Aorta (tissue), 5 donors: ENCODE data around the gene TBC1D22A. TPM values are rescaled to one million over a fixed set of nuclear protein-coding genes. Genes with fewer than 3 reads are reported as not detected.
"Not testable (repeated sequence)": the region's sequence is repeated elsewhere in the genome, so short reads cannot be mapped to it uniquely, and the experiment has no call there.

Experiments used
- ATAC-seq: fragments of 200-7000 bp; cut with Tn5 transposase; one replicate; pipeline ENCODE4 v1.9.1; 2022; ENCODE audit warnings: moderate library complexity; ENCODE audit not compliant: low FRiP score
- DNase-seq, 2 donors: peaks; one replicate each; pipeline ENCODE4 v3.0.0-alpha.2; 2020
- H3K27ac ChIP-seq, 2 donors: one replicate each; pipeline ENCODE4 v1.5.1; 2013; ENCODE audit warnings: low read length in 2 of 2, mild to moderate bottlenecking in 2 of 2, moderate library complexity in 2 of 2, control low read depth in 1 of 2, inconsistent platforms in 1 of 2, low read depth in 1 of 2
- H3K27me3 ChIP-seq, 2 donors: one replicate each; pipeline ENCODE4 v1.6.1; 2013; ENCODE audit warnings: control low read depth in 1 of 2, low read length in 1 of 2, mild to moderate bottlenecking in 1 of 2, moderate library complexity in 1 of 2; ENCODE audit not compliant: insufficient read depth in 2 of 2, control insufficient read depth in 1 of 2
- H3K36me3 ChIP-seq, 2 donors: one replicate each; pipeline ENCODE4 v1.6.1; 2013; ENCODE audit warnings: control low read depth in 1 of 2, low read length in 1 of 2, mild to moderate bottlenecking in 1 of 2; ENCODE audit not compliant: insufficient read depth in 2 of 2, control insufficient read depth in 1 of 2
- H3K4me1 ChIP-seq, 2 donors: one replicate each; pipeline ENCODE4 v1.6.1; 2013; ENCODE audit warnings: low read length in 2 of 2, control low read depth in 1 of 2, mild to moderate bottlenecking in 1 of 2, moderate library complexity in 1 of 2; ENCODE audit not compliant: insufficient read depth in 2 of 2, control insufficient read depth in 1 of 2
- H3K4me3 ChIP-seq, 2 donors: one replicate each; pipeline ENCODE4 v1.5.1; 2013; ENCODE audit warnings: low read length in 2 of 2, control low read depth in 1 of 2, mild to moderate bottlenecking in 1 of 2
- H3K9me3 ChIP-seq: one replicate; pipeline ENCODE4 v1.6.1; 2013; ENCODE audit warnings: mild to moderate bottlenecking, low read length; ENCODE audit not compliant: control insufficient read depth
- WGBS, 2 donors: extraction: QIAGEN DNeasy Blood & Tissue Kit; methylation state at CpG; one replicate each; pipeline ENCODE4 v1.1.7; 2013; 5-methylcytosine and 5-hydroxymethylcytosine counted together
- intact Hi-C, 2 donors: fragments of 100-400 bp; cut with DNase I; formaldehyde crosslinking; loops; one replicate each; pipeline versions ENCODE4 v1.14.2 to v1.15.0; 2022
- polyA plus RNA-seq, 2 donors: library from polyadenylated mRNA; stranded (reverse); fragments of 200-250 nt; gene quantifications; one replicate each; pipeline ENCODE4 v1.2.3, GENCODE V29; 2013
- total RNA-seq, 2 donors: library from RNA; stranded (reverse); fragmentation: NEBNext Ultra II Directional; extraction: Animal tissue kit (Norgen Biotek cat#: 25700); gene quantifications; one replicate each; pipeline ENCODE4 v1.2.1, GENCODE V29; 2021
- donor health status: healthy with polysubstance abuse.
- donor health status: Bipolar disorder and iron deficiency.
- donor health status: DM: no; HTN: no; CAD: no.
- donor health status: DM: no; HTN: no; CAD: no.
- donor health status: DM: yes; HTN: yes; CAD: no.

Gene TBC1D22A
- total and polyA plus RNA-seq, 4 donors, result 10.8 to 37.1 (median 17.9) TPM

DNA sequence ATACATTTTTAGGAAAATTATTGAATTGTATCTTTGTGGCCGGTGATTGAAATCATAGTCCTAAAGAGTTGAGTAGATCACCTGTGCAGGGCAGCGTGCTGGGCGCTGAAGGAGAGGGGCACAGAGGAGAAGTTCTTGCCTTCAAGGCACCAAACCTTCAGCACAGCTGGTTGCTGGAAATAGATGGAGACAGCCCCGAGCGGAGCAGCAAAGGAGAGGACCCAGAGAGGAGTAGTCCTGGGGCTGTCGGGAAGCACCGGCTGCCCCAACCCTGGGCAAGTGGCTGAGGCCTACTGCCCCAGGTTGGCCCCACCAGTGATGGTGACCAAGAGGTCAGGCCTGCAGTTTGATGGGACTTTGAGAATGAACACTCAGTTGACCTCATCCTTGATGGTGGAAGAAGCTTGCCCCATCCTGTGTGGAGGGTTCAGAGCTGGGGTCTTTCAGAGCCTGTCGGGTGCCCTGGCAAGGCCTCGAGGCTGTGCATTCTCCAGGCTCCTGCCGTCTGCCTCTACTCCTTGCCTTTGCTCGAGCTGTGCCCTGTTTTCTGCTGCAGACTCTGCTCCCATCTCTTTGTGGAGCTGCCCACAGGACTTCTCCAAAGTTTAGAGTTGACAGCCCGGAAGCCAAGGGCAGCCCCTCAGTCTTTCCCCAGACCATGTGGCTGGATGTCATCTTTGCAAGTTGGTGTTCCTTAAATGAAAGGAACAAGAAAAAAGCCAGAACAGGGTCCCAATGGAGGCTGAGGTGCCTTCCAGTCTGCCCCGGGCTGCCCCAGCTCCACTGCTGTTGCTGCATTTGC is 285.1 kb downstream of the TBC1D22A start:
- no peaks in the 10 kb centered on the region for H3K4me1 ChIP-seq
- intact Hi-C loops, result no loop called here
- H3K4me3 ChIP-seq, result no peak overlapping the region
- DNase-seq, result peak; percentile 26 to 50
- WGBS, 2 donors, result 93 to 94% methylated on average over 13 of the region's 13 CpGs
- H3K36me3 ChIP-seq, result no peaks in the 10 kb centered on the region
- H3K9me3 ChIP-seq, result no peaks in the 10 kb centered on the region
- no peak overlapping the region for H3K27ac ChIP-seq
- ATAC-seq, result no peak
- no peaks in the 10 kb centered on the region for H3K27me3 ChIP-seq

DNA sequence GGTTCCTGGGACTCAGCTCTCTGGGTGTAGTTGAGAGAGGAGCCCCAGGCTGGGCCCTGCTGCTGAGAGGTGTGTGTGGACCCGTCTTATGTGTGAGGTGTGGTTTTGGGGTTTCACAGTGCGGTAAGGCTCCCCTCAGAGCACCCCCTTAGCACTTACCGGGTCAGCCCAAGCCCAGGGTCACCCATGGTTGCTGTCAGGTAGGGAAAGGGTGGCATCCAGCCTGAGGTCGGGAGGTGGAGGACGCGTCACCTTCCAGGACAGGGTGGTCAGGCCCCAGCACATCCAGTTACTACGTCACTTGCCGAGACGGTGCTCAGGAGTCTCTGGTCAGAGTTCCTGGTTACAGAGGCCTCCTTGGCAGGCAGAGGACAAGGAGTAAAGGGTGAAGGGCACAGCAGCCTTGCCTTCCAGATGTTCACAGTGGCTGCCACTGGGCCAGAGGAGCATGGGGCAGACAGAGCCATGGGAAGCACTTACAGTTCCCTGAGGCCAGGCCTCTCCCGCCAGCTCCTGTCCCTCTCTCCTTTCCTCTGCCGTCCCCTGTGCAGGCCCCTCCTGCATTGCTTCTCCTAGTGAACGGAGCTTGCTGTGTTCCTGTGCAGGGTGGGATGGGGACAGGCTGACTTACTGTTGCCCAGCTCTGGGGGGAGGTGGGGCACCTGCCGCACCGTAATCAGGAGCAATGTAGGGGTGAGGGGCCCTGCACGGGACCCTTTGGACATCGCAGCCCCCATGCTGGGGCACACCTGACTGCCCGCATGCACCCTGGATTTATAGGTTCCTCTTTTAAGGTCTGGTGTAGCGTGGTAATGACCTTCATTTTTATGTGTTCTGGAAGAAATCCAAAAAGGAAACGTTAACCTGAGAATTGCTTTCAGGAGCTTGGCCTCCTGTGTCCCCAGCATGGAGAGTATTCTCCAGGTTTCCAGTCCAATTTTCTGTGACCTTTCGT is 285.9 kb downstream of the TBC1D22A start:
- DNase-seq (peak; percentile 28 to 57), ATAC-seq (no peak)
- H3K4me1 ChIP-seq, result no peaks in the 10 kb centered on the region
- H3K27ac ChIP-seq, result no peak overlapping the region
- H3K4me3 ChIP-seq, result no peak overlapping the region
- H3K27me3 ChIP-seq, result no peaks in the 10 kb centered on the region
- intact Hi-C loops, result no loop called here
- H3K9me3 ChIP-seq, result no peaks in the 10 kb centered on the region
- 85 to 92% methylated on average over 20 of the region's 20 CpGs for WGBS, 2 donors
- no peaks in the 10 kb centered on the region for H3K36me3 ChIP-seq

- no peaks in the 10 kb centered on the region for H3K27me3 ChIP-seq
- H3K4me3 ChIP-seq, result no peak overlapping the region
- intact Hi-C loops, result no loop called here
- DNase-seq (peak; percentile 23 to 53), ATAC-seq (no peak)
- H3K4me1 ChIP-seq, result no peaks in the 10 kb centered on the region
- no peaks in the 10 kb centered on the region for H3K36me3 ChIP-seq
- no peak overlapping the region for H3K27ac ChIP-seq
- no peaks in the 10 kb centered on the region for H3K9me3 ChIP-seq
- WGBS, 2 donors, result 95 to 96% methylated on average over 17 of the region's 17 CpGs
Observed at GRCh38 chr22:47049078-47049624, 286.7 kb downstream of the TBC1D22A start.

GRCh38 chr22:47049736-47050400 is 287.4 kb downstream of the TBC1D22A start:
- H3K27me3 ChIP-seq, H3K9me3 ChIP-seq, H3K36me3 ChIP-seq, H3K4me3 ChIP-seq, H3K27ac ChIP-seq, H3K4me1 ChIP-seq, intact Hi-C loops, ATAC-seq: not testable (repeated sequence)
- DNase-seq, result peak; percentile 29 to 30
- WGBS, 2 donors, result 92 to 94% methylated on average over 17 of the region's 17 CpGs

DNA sequence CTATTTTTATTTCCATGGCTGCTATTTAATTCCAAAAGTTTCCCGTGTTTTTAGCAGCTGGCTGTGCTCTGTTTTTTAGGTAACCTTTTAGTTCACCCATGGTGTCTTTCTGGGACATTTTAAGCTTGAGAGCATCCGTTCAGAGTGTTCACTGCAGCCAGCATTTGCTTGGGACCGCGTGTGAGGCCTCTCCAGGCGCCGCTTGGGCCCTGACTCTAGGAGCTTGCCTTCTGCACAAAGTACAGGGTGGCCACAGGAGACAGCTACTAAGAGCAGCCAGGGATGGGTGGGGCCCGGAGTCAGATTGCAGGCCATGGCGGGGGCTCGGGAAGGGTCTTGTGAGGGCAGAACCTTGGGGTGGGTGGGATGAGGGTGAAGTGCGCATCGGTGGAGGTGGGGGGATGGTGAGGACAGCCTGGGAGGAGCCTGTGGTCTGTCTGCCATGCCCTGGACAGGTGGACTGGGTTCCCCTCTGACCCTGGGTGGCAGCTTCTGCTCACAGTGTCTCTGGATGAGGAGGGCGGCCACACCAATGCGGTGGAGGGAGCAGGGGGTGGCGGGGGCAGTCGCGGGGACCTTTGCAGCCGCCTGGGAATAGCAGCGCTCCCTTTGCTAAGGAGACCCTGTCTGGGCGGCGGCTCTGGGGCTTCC is 288.1 kb downstream of the TBC1D22A start:
- ATAC-seq (no peak), DNase-seq (peak; percentile 42 to 63)
- Histone ChIP-seq H3K4me1 (no peaks in the 10 kb centered on the region), H3K4me3 (no peak overlapping the region), H3K27me3 (no peaks in the 10 kb centered on the region), H3K36me3 (no peaks in the 10 kb centered on the region), H3K9me3 (no peaks in the 10 kb centered on the region), H3K27ac (no peak overlapping the region)
- intact Hi-C loops, result no loop called here
- 81 to 87% methylated on average over 12 to 20 of the region's 20 CpGs for WGBS, 2 donors

- H3K9me3 ChIP-seq, result no peaks in the 10 kb centered on the region
- H3K27me3 ChIP-seq, result no peaks in the 10 kb centered on the region
- no peak for ATAC-seq
- H3K4me3 ChIP-seq, result no peak overlapping the region
- peak; percentile 32 to 33 for DNase-seq
- no peak overlapping the region for H3K27ac ChIP-seq
- intact Hi-C loops, result no loop called here
- no peaks in the 10 kb centered on the region for H3K36me3 ChIP-seq
- H3K4me1 ChIP-seq, result no peaks in the 10 kb centered on the region
- 78 to 88% methylated on average over 20 of the region's 20 CpGs for WGBS, 2 donors
Observed at GRCh38 chr22:47051441-47052071, 289.1 kb downstream of the TBC1D22A start.

GRCh38 chr22:47052236-47053012 is 290.0 kb downstream of the TBC1D22A start:
- Histone ChIP-seq H3K27me3 (no peaks in the 10 kb centered on the region), H3K4me3 (no peak overlapping the region), H3K4me1 (no peaks in the 10 kb centered on the region), H3K9me3 (no peaks in the 10 kb centered on the region), H3K27ac (no peak overlapping the region), H3K36me3 (no peaks in the 10 kb centered on the region)
- no peak for ATAC-seq
- intact Hi-C loops, result no loop called here
- WGBS, 2 donors, result 94 to 95% methylated on average over 18 to 19 of the region's 19 CpGs
- peak; percentile 32 to 56 for DNase-seq
